Loucy (cell line): Measurements from ENCODE around the gene TFEB.

ENCODE experiments used
- CTCF ChIP-seq: fragments of 200-600 bp; sonication (generic); conservative IDR thresholded peaks from 2 replicates; pipeline ENCODE4 v1.5.1; 2014; ENCODE audit warnings: mild to moderate bottlenecking, antibody characterized with exemption, low read length
- EZH2phosphoT487 ChIP-seq: fragments of 200-600 bp; IDR thresholded peaks from 2 replicates; pipeline ENCODE4 v1.6.1; 2018; ENCODE audit warnings: antibody characterized with exemption, mild to moderate bottlenecking, moderate library complexity, borderline replicate concordance

DNA sequence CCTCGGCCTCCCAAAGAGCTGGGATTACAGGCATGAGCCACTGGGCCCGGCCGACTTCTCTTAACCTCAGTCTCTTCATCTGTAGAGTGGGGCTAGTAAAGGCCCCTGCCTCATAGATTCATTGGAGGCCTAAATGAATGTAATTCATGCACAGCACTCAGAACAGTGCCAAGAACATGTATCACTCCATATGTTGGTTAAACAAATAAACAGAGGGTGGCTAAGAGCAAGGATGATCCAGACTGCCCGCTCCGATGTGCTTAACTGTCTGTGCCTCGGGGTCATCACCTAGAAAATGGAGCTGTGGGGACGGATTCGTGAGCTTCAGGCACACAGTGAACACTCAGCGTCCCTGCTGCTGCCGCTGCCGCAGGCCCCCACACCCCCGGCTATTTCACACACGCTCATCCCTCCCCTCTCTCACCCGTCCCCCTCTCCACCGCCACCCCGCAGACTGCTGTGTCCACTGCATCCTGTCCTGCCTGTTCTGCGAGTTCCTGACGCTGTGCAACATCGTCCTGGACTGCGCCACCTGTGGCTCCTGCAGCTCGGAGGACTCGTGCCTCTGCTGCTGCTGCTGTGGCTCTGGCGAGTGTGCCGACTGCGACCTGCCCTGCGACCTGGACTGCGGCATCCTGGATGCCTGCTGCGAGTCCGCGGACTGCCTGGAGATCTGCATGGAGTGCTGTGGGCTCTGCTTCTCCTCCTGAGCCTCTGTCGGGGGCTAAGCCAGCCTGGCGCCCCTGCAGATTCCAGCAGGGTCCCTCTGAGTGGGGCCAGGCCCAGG is 82.3 kb downstream of the TFEB start:
- no peak for TF ChIP-seq CTCF
- no peak for TF ChIP-seq EZH2phosphoT487
